ENCODE measurements around the gene SH3GL3. TPM values are rescaled to one million over a fixed set of nuclear protein-coding genes. Genes with fewer than 3 reads are reported as not detected.

SH3GL3 gene
- total RNA-seq, 2 experiments from 2014 or later: not detected

DNA sequence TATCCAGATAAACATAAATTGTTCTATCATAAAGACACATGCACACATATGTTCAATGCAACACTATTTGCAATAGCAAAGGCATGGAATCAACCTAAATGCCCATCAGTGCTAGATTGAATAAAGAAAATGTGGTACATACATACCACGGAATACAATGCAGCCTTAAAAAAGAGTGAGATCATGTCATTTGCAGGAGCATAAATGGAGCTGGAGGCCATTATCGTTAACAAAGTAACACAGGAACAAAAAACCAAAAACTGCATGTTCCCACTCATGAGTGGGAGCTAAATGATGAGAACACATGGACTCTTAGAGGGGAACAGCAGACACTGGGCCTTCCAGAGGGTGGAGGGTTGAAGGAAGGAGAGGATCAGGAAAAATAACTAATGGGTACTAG is 79.2 kb downstream of the SH3GL3 start:
- POLR2A ChIA-PET: interaction anchor here (0.6 kb wide), 1 partner anchor 465 kb away, joined by 3 read pairs; no protein-coding TSS in a partner anchor
- no peaks in the 10 kb centered on the region for H3K4me1 Mint-ChIP-seq (ENCODE audit: low read depth)

DNA sequence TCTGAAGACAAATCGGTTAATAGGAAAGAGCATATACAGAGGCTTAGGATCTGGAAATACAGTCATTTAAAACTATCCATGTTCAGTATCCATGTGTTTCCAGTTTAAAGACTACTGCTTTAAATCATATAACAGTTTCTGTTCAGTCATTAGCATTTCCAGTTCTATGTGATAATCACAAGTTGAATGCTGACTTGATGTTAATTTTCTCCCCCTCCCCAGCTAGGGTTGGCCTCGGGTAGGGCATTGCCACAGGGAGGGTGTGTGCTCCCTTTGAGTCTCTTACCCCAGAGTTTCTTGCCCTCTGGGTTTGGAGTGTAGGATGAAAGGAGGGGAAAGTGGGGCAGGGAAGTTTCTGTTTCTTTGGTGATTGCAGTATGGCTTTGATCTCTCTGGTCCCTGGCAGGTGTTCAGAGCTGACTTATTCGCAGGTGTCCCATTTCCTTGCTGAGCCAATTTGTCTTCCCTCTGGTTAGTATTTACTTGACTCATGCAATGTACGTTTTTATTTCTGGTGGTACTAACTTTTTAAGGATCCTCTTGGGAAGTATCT is 86.3 kb downstream of the SH3GL3 start:
- Mint-ChIP-seq H3K27me3 (ENCODE audit: low read depth) (peaks cover 4% of the 10 kb centered on the region), H3K4me1 (ENCODE audit: low read depth) (no peaks in the 10 kb centered on the region), H3K27ac (no peak overlapping the region), H3K9me3 (ENCODE audit: insufficient read depth) (peaks cover 7% of the 10 kb centered on the region), H3K36me3 (ENCODE audit: low read depth) (no peaks in the 10 kb centered on the region), H3K4me3 (no peak overlapping the region)
- ChIA-PET POLR2A (no interaction called here), CTCF (no interaction called here)
- no peak for DNase-seq
- ATAC-seq: no peak

More for the DNA sequence above, 79.2 kb downstream of the SH3GL3 start:
- Mint-ChIP-seq H3K27ac (no peak overlapping the region), H3K36me3 (ENCODE audit: low read depth) (no peaks in the 10 kb centered on the region), H3K27me3 (ENCODE audit: low read depth) (peaks cover 3% of the 10 kb centered on the region), H3K9me3 (ENCODE audit: insufficient read depth) (peaks cover 12% of the 10 kb centered on the region), H3K4me3 (no peak overlapping the region)
- no peak for ATAC-seq
- DNase-seq: no peak
- CTCF ChIA-PET: no interaction called here

GRCh38 chr15:83537606-83538005 is 90.5 kb downstream of the SH3GL3 start:
- Mint-ChIP-seq H3K27me3 (ENCODE audit: low read depth) (peaks cover 4% of the 10 kb centered on the region), H3K4me3 (no peak overlapping the region), H3K36me3 (ENCODE audit: low read depth) (no peaks in the 10 kb centered on the region), H3K9me3 (ENCODE audit: insufficient read depth) (no peaks in the 10 kb centered on the region), H3K4me1 (ENCODE audit: low read depth) (no peaks in the 10 kb centered on the region), H3K27ac (no peak overlapping the region)
- no peak for ATAC-seq
- CTCF ChIA-PET: no interaction called here
- POLR2A ChIA-PET: no interaction called here
- no peak for DNase-seq

- H3K4me3 Mint-ChIP-seq: no peak overlapping the region
- no peak overlapping the region for H3K27ac Mint-ChIP-seq
- CTCF ChIA-PET: no interaction called here
- peaks cover 8% of the 10 kb centered on the region for H3K27me3 Mint-ChIP-seq (ENCODE audit: low read depth)
- DNase-seq (no peak), ATAC-seq (no peak)
- POLR2A ChIA-PET: no interaction called here
- H3K4me1 Mint-ChIP-seq (ENCODE audit: low read depth): no peaks in the 10 kb centered on the region
- no peaks in the 10 kb centered on the region for H3K36me3 Mint-ChIP-seq (ENCODE audit: low read depth)
- H3K9me3 Mint-ChIP-seq (ENCODE audit: insufficient read depth): no peaks in the 10 kb centered on the region
These were observed 91.5 kb downstream of the SH3GL3 start for GRCh38 chr15:83538682-83539081.

GRCh38 chr15:83545804-83546511 is 98.8 kb downstream of the SH3GL3 start:
- ATAC-seq (no peak), DNase-seq (no peak)
- Mint-ChIP-seq H3K27ac (no peak overlapping the region), H3K27me3 (ENCODE audit: low read depth) (peaks cover 14% of the 10 kb centered on the region), H3K36me3 (ENCODE audit: low read depth) (no peaks in the 10 kb centered on the region), H3K9me3 (ENCODE audit: insufficient read depth) (no peaks in the 10 kb centered on the region), H3K4me3 (no peak overlapping the region), H3K4me1 (ENCODE audit: low read depth) (no peaks in the 10 kb centered on the region)
- ChIA-PET POLR2A (interaction anchor here (0.7 to 1.1 kb wide), 2 partner anchors 9 to 54 kb away, joined by 3 read pairs; no protein-coding TSS in a partner anchor), CTCF (no interaction called here)

DNA sequence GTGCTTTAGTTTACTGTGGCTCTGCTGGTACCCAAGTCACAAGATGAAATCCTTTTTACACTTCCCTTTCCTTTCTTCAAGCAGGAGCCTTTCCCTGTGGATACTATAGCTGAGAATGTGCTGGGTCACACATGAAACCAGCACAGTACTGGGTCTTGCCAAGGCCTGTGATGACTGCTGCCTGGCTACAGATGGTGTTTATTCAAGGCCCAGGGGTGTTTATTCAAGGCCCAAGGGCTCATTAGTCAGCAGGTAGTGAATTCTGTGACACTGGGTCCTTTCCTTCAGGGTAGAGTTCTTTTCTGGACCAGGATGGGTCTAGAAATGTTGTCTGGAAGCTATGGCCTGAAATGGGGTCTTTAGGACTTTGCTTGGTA is 99.4 kb downstream of the SH3GL3 start:
- Mint-ChIP-seq H3K36me3 (ENCODE audit: low read depth) (no peaks in the 10 kb centered on the region), H3K27me3 (ENCODE audit: low read depth) (peaks cover 14% of the 10 kb centered on the region), H3K9me3 (ENCODE audit: insufficient read depth) (no peaks in the 10 kb centered on the region), H3K27ac (no peak overlapping the region), H3K4me3 (no peak overlapping the region), H3K4me1 (ENCODE audit: low read depth) (no peaks in the 10 kb centered on the region)
- CTCF ChIA-PET: no interaction called here
- ATAC-seq (no peak), DNase-seq (no peak)
- POLR2A ChIA-PET: interaction anchor here (1.1 kb wide), 1 partner anchor 55 kb away, joined by 3 read pairs; no protein-coding TSS in a partner anchor

GRCh38 chr15:83547168-83547567 is 100.0 kb downstream of the SH3GL3 start:
- DNase-seq: no peak
- H3K4me1 Mint-ChIP-seq (ENCODE audit: low read depth): no peaks in the 10 kb centered on the region
- no peak for ATAC-seq
- no peak overlapping the region for H3K4me3 Mint-ChIP-seq
- no peak overlapping the region for H3K27ac Mint-ChIP-seq
- H3K27me3 Mint-ChIP-seq (ENCODE audit: low read depth): peaks cover 14% of the 10 kb centered on the region
- no peaks in the 10 kb centered on the region for H3K36me3 Mint-ChIP-seq (ENCODE audit: low read depth)
- ChIA-PET CTCF (no interaction called here), POLR2A (no interaction called here)
- no peaks in the 10 kb centered on the region for H3K9me3 Mint-ChIP-seq (ENCODE audit: insufficient read depth)

- no peaks in the 10 kb centered on the region for H3K4me1 Mint-ChIP-seq (ENCODE audit: low read depth)
- POLR2A ChIA-PET: no interaction called here
- H3K9me3 Mint-ChIP-seq (ENCODE audit: insufficient read depth): no peaks in the 10 kb centered on the region
- DNase-seq (no peak), ATAC-seq (no peak)
- peaks cover 10% of the 10 kb centered on the region for H3K27me3 Mint-ChIP-seq (ENCODE audit: low read depth)
- H3K36me3 Mint-ChIP-seq (ENCODE audit: low read depth): no peaks in the 10 kb centered on the region
- CTCF ChIA-PET: no interaction called here
- no peak overlapping the region for H3K27ac Mint-ChIP-seq
- H3K4me3 Mint-ChIP-seq: no peak overlapping the region
These were observed 102.5 kb downstream of the SH3GL3 start for GRCh38 chr15:83549623-83550022.

DNA sequence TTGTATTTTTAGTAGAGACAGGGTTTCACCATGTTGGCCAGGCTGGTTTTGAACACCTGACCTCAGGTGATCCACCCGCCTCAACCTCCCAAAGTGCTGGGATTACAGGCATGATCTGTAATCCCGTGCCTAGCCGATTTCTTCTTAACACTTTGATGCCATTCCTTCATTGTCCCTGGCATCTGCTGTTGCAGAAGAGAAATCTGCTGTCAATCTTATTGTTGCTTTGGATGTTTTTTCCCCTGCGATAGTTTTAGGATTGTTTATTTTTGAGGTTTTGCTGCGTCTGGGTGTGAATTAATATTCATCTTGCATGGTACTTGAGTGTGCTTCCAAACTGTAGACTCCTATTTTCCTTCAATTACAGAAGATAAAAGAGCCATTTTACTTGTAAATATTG is 107.4 kb downstream of the SH3GL3 start:
- Mint-ChIP-seq H3K9me3 (ENCODE audit: insufficient read depth) (no peaks in the 10 kb centered on the region), H3K4me3 (no peak overlapping the region), H3K27me3 (ENCODE audit: low read depth) (peaks cover 4% of the 10 kb centered on the region), H3K36me3 (ENCODE audit: low read depth) (no peaks in the 10 kb centered on the region), H3K4me1 (ENCODE audit: low read depth) (no peaks in the 10 kb centered on the region), H3K27ac (no peak overlapping the region)
- POLR2A ChIA-PET: no interaction called here
- DNase-seq: no peak
- ATAC-seq: no peak
- CTCF ChIA-PET: no interaction called here

GRCh38 chr15:83555383-83555782 is 108.2 kb downstream of the SH3GL3 start:
- ChIA-PET CTCF (no interaction called here), POLR2A (interaction anchor here (0.6 kb wide), 1 partner anchor 10 kb away, joined by 3 read pairs; no protein-coding TSS in a partner anchor)
- no peaks in the 10 kb centered on the region for H3K36me3 Mint-ChIP-seq (ENCODE audit: low read depth)
- no peak overlapping the region for H3K4me3 Mint-ChIP-seq
- no peak overlapping the region for H3K27ac Mint-ChIP-seq
- H3K27me3 Mint-ChIP-seq (ENCODE audit: low read depth): peaks cover 4% of the 10 kb centered on the region
- H3K9me3 Mint-ChIP-seq (ENCODE audit: insufficient read depth): no peaks in the 10 kb centered on the region
- DNase-seq: no peak
- no peak for ATAC-seq
- H3K4me1 Mint-ChIP-seq (ENCODE audit: low read depth): no peaks in the 10 kb centered on the region

DNA sequence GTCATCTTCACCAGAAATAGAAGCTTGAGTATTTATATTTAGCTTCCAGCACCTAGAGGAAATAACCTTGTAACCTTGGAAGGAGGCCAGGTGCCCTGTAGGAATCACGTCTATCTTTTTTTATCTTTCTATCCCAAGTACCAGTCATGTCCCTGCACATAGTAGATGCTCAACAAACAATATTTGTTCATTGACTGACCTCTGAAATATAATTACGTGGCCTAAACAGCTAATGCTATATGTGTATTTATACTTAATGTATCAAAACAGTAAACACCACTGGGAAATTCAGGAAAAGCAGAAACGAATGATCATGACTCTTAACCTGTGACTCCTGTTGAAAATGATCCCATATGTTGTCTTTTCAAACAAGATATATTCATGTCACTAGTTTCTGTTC is 108.9 kb downstream of the SH3GL3 start:
- H3K4me1 Mint-ChIP-seq (ENCODE audit: low read depth): no peaks in the 10 kb centered on the region
- CTCF ChIA-PET: no interaction called here
- DNase-seq: no peak

DNA sequence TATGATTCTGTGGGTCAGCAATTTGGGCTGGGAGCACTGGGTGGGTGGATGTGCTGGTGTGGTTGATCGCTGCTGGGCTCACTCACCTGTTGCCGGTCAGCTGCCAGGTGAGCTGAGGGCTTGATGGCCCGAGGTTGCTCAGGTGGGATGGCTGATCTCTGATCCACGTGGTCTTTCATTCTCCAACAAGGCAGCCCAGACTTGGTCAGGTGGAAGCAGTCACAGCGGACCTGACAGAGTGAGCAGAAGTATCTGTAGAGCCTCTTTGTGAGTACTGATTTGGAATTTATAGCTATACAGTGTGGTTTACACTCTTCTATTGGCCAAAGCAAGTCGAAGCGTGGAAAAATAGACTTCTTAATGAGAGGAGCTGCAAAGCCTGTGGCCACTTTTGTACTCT is 109.6 kb downstream of the SH3GL3 start:
- DNase-seq: no peak
- Mint-ChIP-seq H3K27me3 (ENCODE audit: low read depth) (peaks cover 4% of the 10 kb centered on the region), H3K36me3 (ENCODE audit: low read depth) (no peaks in the 10 kb centered on the region), H3K27ac (no peak overlapping the region), H3K4me1 (ENCODE audit: low read depth) (no peaks in the 10 kb centered on the region), H3K9me3 (ENCODE audit: insufficient read depth) (no peaks in the 10 kb centered on the region), H3K4me3 (no peak overlapping the region)
- no peak for ATAC-seq
- ChIA-PET CTCF (interaction anchor here (1.1 kb wide), 1 partner anchor 308 kb away, joined by 3 read pairs; no protein-coding TSS in a partner anchor), POLR2A (no interaction called here)

More for the DNA sequence above, 108.9 kb downstream of the SH3GL3 start:
- Mint-ChIP-seq H3K27ac (no peak overlapping the region), H3K9me3 (ENCODE audit: insufficient read depth) (no peaks in the 10 kb centered on the region), H3K27me3 (ENCODE audit: low read depth) (peaks cover 4% of the 10 kb centered on the region), H3K4me3 (no peak overlapping the region), H3K36me3 (ENCODE audit: low read depth) (no peaks in the 10 kb centered on the region)
- POLR2A ChIA-PET: no interaction called here
- ATAC-seq: no peak
